ENCODE measurements around the gene CRTAC1.
"Not testable (repeated sequence)": the region's sequence is repeated elsewhere in the genome, so short reads cannot be mapped to it uniquely, and the experiment has no call there.

The CRTAC1 gene

DNA sequence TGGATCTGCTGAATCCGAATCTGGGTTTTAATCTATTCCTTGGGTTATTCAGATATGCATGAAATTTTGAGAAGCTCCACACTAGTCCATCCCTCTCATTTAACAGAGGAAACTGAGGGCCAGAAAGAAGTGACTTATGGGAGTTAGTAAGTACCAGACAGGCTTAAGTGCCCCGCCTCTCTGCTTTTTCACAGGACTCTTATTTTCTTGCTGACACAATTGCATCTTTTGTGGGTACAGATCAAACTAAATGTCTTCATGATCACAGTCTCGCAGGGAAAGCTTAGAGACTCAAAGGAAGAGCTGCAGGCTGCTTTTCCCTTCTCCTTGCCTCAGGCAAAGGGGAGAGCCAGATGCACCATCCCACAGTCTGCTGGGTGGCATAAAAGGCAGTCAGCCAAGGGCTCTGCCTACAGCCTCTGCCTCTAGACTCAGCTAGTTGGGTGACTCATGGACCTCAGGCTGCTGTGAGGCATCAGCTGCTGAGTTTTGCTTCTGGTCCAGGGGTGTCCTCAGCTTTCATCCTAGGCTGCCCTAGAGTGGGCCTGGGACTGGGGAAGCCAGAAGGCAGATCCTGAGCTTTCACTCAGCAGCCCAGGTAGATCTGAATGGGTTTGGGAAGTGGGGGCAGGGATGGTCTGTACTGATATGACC is 169.2 kb downstream of the CRTAC1 start:
- peaks cover 0 to 7% of the 10 kb centered on the region in 2 donors for H3K27me3 ChIP-seq (ENCODE audit: control insufficient read depth in 1 of 2, insufficient read depth in 2 of 2, low read length in 2 of 2)
- H3K9ac ChIP-seq (ENCODE audit: low read length) = no peak overlapping the region
- H3K9me3 ChIP-seq (ENCODE audit: low read length) = no peaks in the 10 kb centered on the region
- H3K36me3 ChIP-seq (ENCODE audit: insufficient read depth, low read length) = no peaks in the 10 kb centered on the region
- no peak overlapping the region for H3K4me3 ChIP-seq (ENCODE audit: low read depth in 1 of 2, low read length in 2 of 2)
- no peaks in the 10 kb centered on the region for H3K4me1 ChIP-seq (ENCODE audit: insufficient read depth, low read length)
- H3K27ac ChIP-seq (ENCODE audit: low read depth, low read length) = no peak overlapping the region

DNA sequence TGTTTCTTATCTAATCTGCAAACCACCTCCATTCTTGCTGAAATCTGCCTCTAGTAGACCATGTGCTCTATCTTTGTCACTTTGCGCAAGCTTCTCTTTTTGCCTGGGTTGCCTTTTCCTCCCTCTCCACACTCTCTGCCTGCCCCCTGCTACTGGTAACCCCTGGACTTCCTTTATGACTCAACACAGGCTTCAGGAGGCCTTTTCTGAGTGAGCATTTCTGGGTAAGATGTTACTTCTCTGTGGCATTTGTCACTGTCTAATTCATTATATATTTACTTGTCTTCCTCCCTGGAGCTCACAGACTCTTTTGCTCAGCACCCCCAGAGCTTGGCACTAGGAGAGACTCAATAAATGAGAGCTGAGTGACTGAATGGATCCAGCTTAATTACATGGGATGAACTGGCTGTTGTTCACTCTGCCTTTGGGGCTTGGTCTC is 172.4 kb downstream of the CRTAC1 start:
- H3K4me1 ChIP-seq (ENCODE audit: insufficient read depth, low read length) = no peaks in the 10 kb centered on the region
- H3K9ac ChIP-seq (ENCODE audit: low read length) = no peak overlapping the region
- no peaks in the 10 kb centered on the region for H3K9me3 ChIP-seq (ENCODE audit: low read length)
- H3K4me3 ChIP-seq (ENCODE audit: low read depth in 1 of 2, low read length in 2 of 2) = no peak overlapping the region
- peaks cover 2 to 3% of the 10 kb centered on the region in 2 donors for H3K27me3 ChIP-seq (ENCODE audit: control insufficient read depth in 1 of 2, insufficient read depth in 2 of 2, low read length in 2 of 2)
- H3K36me3 ChIP-seq (ENCODE audit: insufficient read depth, low read length) = no peaks in the 10 kb centered on the region
- H3K27ac ChIP-seq (ENCODE audit: low read depth, low read length) = no peak overlapping the region

DNA sequence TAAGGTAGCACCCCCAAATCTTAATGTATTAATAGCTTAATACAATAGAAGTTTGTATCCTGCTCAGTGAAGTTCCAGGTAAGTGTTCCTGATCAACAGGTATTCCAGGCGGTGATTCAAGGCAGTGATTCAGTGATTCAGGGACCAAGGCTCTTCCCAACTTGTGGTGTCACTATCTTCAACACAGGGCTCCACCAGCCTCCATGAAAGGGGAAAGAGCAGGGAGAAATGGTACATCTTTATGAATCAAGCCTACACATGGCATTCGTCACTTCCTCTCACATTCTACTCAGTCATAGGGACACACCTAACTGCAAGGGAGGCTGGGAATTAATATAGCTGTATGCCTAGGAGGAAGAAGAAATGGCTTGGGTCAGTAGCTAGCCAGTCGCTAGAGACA is 175.7 kb downstream of the CRTAC1 start:
- peaks cover 23 to 33% of the 10 kb centered on the region in 2 donors for H3K27me3 ChIP-seq (ENCODE audit: control insufficient read depth in 1 of 2, insufficient read depth in 2 of 2, low read length in 2 of 2)
- no peaks in the 10 kb centered on the region for H3K36me3 ChIP-seq (ENCODE audit: insufficient read depth, low read length)
- no peak overlapping the region for H3K27ac ChIP-seq (ENCODE audit: low read depth, low read length)
- H3K4me1 ChIP-seq (ENCODE audit: insufficient read depth, low read length) = no peaks in the 10 kb centered on the region
- no peak overlapping the region for H3K9ac ChIP-seq (ENCODE audit: low read length)
- no peak overlapping the region for H3K4me3 ChIP-seq (ENCODE audit: low read depth in 1 of 2, low read length in 2 of 2)
- H3K9me3 ChIP-seq (ENCODE audit: low read length) = no peaks in the 10 kb centered on the region

DNA sequence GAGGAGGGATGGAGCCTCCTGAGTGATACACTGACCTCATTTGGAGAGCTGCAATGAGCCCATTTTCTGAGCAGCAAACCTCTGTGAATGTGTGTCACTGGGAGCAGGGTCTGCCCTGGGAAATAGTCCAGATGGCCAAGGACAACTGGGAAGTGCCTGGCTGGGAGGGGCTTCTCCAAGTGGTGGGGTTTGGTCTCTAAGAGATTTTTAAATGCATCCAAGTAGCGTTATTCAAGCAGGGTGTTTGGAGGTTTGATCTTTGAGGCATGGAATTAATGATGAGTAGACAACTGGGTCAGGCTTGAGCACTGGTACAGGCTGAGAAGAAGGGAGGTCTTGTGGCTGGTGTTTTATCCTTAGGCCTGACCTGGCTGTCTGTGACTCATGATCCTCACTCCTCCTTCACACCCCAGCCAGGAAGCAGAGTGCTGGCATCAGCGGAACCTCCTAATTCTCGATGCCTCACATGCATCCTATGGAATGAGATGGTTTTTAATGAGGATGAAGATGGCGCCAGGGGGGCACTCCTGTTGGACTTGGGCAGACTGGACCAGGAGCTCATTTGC is 177.5 kb downstream of the CRTAC1 start:
- Histone ChIP-seq H3K36me3 (ENCODE audit: insufficient read depth, low read length) (no peaks in the 10 kb centered on the region), H3K9me3 (ENCODE audit: low read length) (no peaks in the 10 kb centered on the region), H3K9ac (ENCODE audit: low read length) (no peak overlapping the region), H3K4me1 (ENCODE audit: insufficient read depth, low read length) (no peaks in the 10 kb centered on the region), H3K4me3 (ENCODE audit: low read depth in 1 of 2, low read length in 2 of 2) (no peak overlapping the region), H3K27ac (ENCODE audit: low read depth, low read length) (no peak overlapping the region), H3K27me3 (ENCODE audit: control insufficient read depth in 1 of 2, insufficient read depth in 2 of 2, low read length in 2 of 2) (peaks cover 23 to 37% of the 10 kb centered on the region in 2 donors)

DNA sequence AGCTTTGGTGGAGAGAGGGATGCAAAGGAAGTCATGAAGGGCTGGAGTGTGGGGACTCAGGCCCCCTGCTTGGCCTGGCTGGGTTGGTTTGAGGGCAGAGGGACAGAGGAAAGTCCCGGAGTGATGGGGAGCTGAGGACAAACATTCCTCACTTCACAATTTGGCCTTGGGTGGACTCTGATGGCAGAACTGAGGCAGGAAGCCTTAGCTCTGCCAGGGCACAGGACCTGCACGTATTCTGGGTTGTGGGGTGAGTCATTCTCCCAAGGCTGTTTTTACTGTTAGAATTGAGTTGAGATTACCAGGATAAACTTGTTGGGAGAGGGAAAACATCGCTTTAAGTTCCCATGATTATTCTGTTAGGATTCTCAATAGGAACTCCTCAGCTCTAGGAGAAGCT is 178.1 kb downstream of the CRTAC1 start:
- Histone ChIP-seq H3K36me3 (ENCODE audit: insufficient read depth, low read length) (no peaks in the 10 kb centered on the region), H3K9ac (ENCODE audit: low read length) (no peak overlapping the region), H3K27ac (ENCODE audit: low read depth, low read length) (no peak overlapping the region), H3K4me3 (ENCODE audit: low read depth in 1 of 2, low read length in 2 of 2) (no peak overlapping the region), H3K9me3 (ENCODE audit: low read length) (no peaks in the 10 kb centered on the region), H3K27me3 (ENCODE audit: control insufficient read depth in 1 of 2, insufficient read depth in 2 of 2, low read length in 2 of 2) (peaks cover 23 to 37% of the 10 kb centered on the region in 2 donors), H3K4me1 (ENCODE audit: insufficient read depth, low read length) (no peaks in the 10 kb centered on the region)

DNA sequence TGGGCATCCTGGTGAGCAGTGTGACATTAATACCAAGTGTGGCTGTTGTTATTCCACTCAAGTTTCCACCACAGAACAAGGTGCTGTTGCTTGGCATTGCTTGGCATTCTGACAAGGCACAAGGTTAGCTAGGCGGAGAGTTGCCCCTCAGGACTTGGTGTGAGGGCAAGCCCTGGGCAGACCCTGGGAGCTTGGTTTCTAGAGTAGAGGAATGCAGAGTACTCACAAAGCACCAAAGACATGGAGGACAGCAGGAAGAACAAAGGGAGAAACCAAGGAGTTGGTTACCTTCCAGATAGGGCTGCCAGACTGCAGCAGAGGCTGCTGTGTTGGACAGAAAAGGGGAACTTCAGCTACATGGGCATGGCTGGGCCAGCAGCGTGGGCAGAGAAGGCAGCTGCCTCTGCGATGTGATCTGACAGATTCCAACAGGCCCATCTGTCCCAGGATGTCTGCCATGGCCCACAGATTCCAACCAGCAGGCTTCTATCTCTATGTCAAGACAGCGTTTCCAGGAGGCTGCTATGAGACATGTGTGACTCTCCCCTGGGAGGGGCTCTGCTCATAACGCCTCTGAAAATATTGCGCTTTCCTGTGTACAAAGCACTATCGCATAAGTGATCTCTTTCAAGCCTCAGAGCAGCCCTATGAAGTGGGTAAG is 178.9 kb downstream of the CRTAC1 start:
- Histone ChIP-seq H3K9ac (ENCODE audit: low read length) (no peak overlapping the region), H3K4me1 (ENCODE audit: insufficient read depth, low read length) (no peaks in the 10 kb centered on the region), H3K27me3 (ENCODE audit: control insufficient read depth in 1 of 2, insufficient read depth in 2 of 2, low read length in 2 of 2) (peaks cover 23 to 37% of the 10 kb centered on the region in 2 donors), H3K36me3 (ENCODE audit: insufficient read depth, low read length) (no peaks in the 10 kb centered on the region), H3K9me3 (ENCODE audit: low read length) (no peaks in the 10 kb centered on the region), H3K4me3 (ENCODE audit: low read depth in 1 of 2, low read length in 2 of 2) (no peak overlapping the region), H3K27ac (ENCODE audit: low read depth, low read length) (no peak overlapping the region)

DNA sequence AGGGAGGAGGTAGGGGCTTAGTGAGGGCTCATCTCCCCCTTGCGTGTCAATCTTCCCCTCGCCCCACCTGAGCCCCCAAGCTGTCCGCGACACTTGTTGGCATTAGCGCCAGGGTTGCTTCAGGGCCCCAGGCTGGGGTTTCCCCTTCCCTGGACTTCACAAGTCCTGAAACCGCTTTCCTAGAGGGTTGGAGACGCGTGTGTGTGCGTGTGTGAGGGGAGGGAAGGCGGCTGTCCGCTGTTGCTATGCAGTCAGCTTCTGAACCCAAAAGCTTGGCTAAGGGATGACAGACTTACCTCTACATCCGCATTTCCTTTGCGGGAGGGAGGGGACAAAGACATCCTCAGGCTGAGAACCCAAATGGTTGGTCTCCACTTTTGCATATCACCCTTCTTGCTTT is 180.0 kb downstream of the CRTAC1 start:
- no peak overlapping the region for H3K4me3 ChIP-seq (ENCODE audit: low read depth in 1 of 2, low read length in 2 of 2)
- H3K9me3 ChIP-seq (ENCODE audit: low read length) = no peaks in the 10 kb centered on the region
- H3K36me3 ChIP-seq (ENCODE audit: insufficient read depth, low read length) = no peaks in the 10 kb centered on the region
- H3K27ac ChIP-seq (ENCODE audit: low read depth, low read length) = no peak overlapping the region
- H3K4me1 ChIP-seq (ENCODE audit: insufficient read depth, low read length) = no peaks in the 10 kb centered on the region
- H3K9ac ChIP-seq (ENCODE audit: low read length) = no peak overlapping the region
- H3K27me3 ChIP-seq (ENCODE audit: control insufficient read depth in 1 of 2, insufficient read depth in 2 of 2, low read length in 2 of 2) = peaks cover 23 to 37% of the 10 kb centered on the region in 2 donors

DNA sequence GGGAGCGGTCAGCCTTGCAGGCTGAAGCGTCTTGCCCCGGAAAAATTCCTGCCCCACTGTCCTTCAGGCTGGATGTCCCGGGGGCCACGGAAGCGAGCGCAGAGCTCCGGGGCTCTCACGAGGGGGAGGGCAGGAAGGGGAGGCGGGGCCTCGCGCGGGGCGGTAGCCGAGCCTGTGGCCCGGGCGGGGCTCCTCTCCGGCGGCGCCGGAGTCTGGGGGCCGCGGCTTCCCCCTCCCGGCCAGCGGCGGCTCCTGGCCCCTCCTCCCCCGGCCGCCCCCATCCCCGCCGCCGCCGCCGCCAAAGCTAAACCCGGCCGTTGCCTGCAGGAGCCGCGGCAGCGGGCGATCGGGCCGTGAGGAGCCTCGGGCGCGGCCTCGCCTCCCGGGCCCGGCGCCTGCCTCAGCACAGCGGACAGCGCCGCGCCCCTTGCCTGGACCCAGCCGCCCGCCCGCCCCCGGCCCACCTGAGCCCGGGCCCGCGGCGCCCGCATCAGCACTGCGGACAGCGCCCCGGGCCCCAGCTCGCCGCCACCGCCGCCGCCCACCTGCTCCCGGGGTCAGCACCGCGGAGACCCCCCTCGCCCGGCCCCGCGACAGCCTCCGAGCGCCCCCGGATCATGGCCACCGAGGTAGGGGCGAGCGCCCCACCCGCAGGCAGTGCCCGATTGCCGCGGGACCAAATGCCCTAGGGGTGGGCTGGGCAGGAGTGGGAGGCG is 180.6 kb downstream of the CRTAC1 start, which contains the start of gene GOLGA7B:
TSS of gene GOLGA7B (plus strand) at position 157 of the 716 bp plus-strand sequence. CDS start at position 618, 461 bp downstream.
- Histone ChIP-seq H3K27ac (ENCODE audit: low read depth, low read length) (no peak within 1 kb of the TSS), H3K9ac (ENCODE audit: low read length) (no peak within 1 kb of the TSS), H3K9me3 (ENCODE audit: low read length) (no peaks in the 10 kb centered on the region), H3K4me1 (ENCODE audit: insufficient read depth, low read length) (no peaks in the 10 kb centered on the region), H3K36me3 (ENCODE audit: insufficient read depth, low read length) (no peaks in the 10 kb centered on the region), H3K27me3 (ENCODE audit: control insufficient read depth in 1 of 2, insufficient read depth in 2 of 2, low read length in 2 of 2) (peaks cover 23 to 37% of the 10 kb centered on the region in 2 donors), H3K4me3 (ENCODE audit: low read depth in 1 of 2, low read length in 2 of 2) (no peak within 1 kb of the TSS)

DNA sequence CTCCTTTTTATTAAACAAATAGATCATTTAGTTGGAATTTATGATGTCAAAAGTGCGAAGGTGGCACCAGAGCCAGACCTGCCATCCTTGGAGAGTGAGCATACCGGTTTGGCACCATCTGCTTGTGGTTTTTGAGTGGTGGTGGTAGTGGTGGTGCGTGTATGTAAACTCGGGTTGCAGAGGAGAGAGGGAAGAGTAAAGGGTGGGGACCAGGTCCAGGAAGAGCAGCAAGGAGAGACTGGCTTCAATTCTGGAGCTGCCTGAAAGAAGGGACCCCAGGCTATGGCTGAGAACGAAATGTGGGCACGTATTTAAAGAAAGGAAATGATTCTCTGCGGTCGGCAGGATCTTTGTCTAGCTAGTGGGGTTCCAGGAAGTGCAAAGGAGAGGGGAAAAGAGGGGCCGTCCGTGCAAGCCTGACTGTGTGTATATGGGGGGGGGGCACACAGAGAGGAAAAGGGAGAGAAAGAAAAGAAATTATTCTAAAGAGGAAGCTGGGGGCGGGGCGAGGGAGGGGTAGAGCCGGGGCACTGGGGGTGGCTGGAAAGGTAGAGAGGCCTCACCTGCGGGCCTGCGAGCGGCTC is 181.2 kb downstream of the CRTAC1 start:
- Histone ChIP-seq H3K27ac (ENCODE audit: low read depth, low read length) (no peak overlapping the region), H3K36me3 (ENCODE audit: insufficient read depth, low read length) (no peaks in the 10 kb centered on the region), H3K9me3 (ENCODE audit: low read length) (no peaks in the 10 kb centered on the region), H3K4me1 (ENCODE audit: insufficient read depth, low read length) (no peaks in the 10 kb centered on the region), H3K4me3 (ENCODE audit: low read depth in 1 of 2, low read length in 2 of 2) (no peak overlapping the region), H3K9ac (ENCODE audit: low read length) (no peak overlapping the region), H3K27me3 (ENCODE audit: control insufficient read depth in 1 of 2, insufficient read depth in 2 of 2, low read length in 2 of 2) (peaks cover 23 to 37% of the 10 kb centered on the region in 2 donors)

DNA sequence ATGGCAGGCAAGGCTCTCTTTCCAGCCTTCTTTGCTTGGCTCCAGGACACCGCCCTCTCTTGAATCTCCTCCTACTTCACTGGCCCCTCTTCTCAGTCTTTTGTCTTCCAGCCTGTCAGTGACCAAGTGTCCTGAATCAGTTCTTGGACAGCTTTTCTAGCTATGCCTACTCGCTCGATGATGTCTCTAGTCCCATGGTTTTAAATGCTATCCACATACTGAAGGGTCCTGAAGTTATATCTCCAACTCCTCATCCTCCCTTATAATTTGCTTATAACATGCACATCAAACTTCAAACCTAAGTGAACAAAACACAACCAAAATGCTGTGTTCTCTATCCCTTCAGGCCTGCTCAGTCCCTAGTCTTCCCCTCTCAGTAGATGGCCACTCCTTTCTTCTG is 185.7 kb downstream of the CRTAC1 start:
- Histone ChIP-seq H3K27me3 (ENCODE audit: control insufficient read depth in 1 of 2, insufficient read depth in 2 of 2, low read length in 2 of 2) (peaks cover 0 to 3% of the 10 kb centered on the region in 2 donors), H3K36me3 (ENCODE audit: insufficient read depth, low read length) (no peaks in the 10 kb centered on the region)

DNA sequence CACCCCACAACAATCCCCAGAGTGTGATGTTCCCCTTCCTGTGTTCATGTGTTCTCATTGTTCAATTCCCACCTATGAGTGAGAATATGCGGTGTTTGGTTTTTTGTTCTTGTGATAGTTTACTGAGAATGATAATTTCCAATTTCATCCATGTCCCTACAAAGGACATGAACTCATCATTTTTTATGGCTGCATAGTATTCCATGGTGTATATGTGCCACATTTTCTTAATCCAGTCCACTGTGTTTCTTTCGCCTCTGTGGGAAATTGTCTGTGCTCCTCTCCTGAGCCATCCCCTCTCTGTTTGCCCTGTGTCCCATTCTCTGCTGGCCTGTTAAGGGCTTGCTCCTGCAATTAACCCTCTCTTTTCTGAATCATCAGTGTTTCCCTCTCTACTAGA is 186.4 kb downstream of the CRTAC1 start:
- not testable (repeated sequence) for H3K9me3 ChIP-seq (ENCODE audit: low read length); H3K27me3 ChIP-seq (ENCODE audit: control insufficient read depth in 1 of 2, insufficient read depth in 2 of 2, low read length in 2 of 2); H3K36me3 ChIP-seq (ENCODE audit: insufficient read depth, low read length); H3K27ac ChIP-seq (ENCODE audit: low read depth, low read length); H3K4me3 ChIP-seq (ENCODE audit: low read depth in 1 of 2, low read length in 2 of 2); H3K4me1 ChIP-seq (ENCODE audit: insufficient read depth, low read length); H3K9ac ChIP-seq (ENCODE audit: low read length)

More for the DNA sequence above, 185.7 kb downstream of the CRTAC1 start:
- Histone ChIP-seq H3K9ac (ENCODE audit: low read length) (no peak overlapping the region), H3K27ac (ENCODE audit: low read depth, low read length) (no peak overlapping the region), H3K9me3 (ENCODE audit: low read length) (no peaks in the 10 kb centered on the region), H3K4me1 (ENCODE audit: insufficient read depth, low read length) (peaks cover 5% of the 10 kb centered on the region), H3K4me3 (ENCODE audit: low read depth in 1 of 2, low read length in 2 of 2) (no peak overlapping the region)

Data from muscle layer of colon (tissue), 2 donors.